Left cardiac atrium (tissue), 4 donors: Measurements from ENCODE around the gene FSTL4. TPM values are rescaled to one million over a fixed set of nuclear protein-coding genes. Genes with fewer than 3 reads are reported as not detected.

Experiments
- ATAC-seq, 2 donors: fragments of 200-7000 bp; cut with Tn5 transposase; one replicate each; pipeline ENCODE4 v1.9.1; 2020; ENCODE audit warnings: mild to moderate bottlenecking in 2 of 2, moderate library complexity in 2 of 2
- DNase-seq: peaks from one replicate; pipeline ENCODE4 v3.0.0-alpha.2; 2020
- intact Hi-C, 2 donors: fragments of 100-400 bp; cut with DNase I; formaldehyde crosslinking; loops; one replicate each; pipeline versions ENCODE4 v1.14.1 to v1.15.1; 2022 to 2023
- total RNA-seq, 2 donors: library from RNA; stranded (reverse); fragmentation: NEBNext Ultra II Directional; extraction: Animal tissue kit (Norgen Biotek cat#: 25700); gene quantifications; one replicate each; pipeline ENCODE4 v1.2.1, GENCODE V29; 2021
- donor health status: DM: no; HTN: yes; CAD: no.
- donor health status: DM: no; HTN: yes; CAD: no; lungs with severe emphysema.
- donor health status: DM: yes; HTN: yes; CAD: no.
- donor health status: Dilated cardiomyopathy.

FSTL4 gene
- total RNA-seq, 2 donors from 2014 or later: 0.21 TPM; not detected in 1

GRCh38 chr5:133343196-133343595, 269.1 kb downstream of the FSTL4 start:
- no peak for ATAC-seq
- DNase-seq: no peak
- intact Hi-C loops: no loop called here

- ATAC-seq: no peak
- intact Hi-C loops: no loop called here
Observed at GRCh38 chr5:133341915-133342710, 270.2 kb downstream of the FSTL4 start.

GRCh38 chr5:133341296-133341695, 271.0 kb downstream of the FSTL4 start:
- no peak for ATAC-seq
- DNase-seq: no peak
- intact Hi-C loops: no loop called here

More at GRCh38 chr5:133341915-133342710, 270.2 kb downstream of the FSTL4 start:
- DNase-seq: no peak

- intact Hi-C loops: no loop called here
- ATAC-seq (no peak), DNase-seq (no peak)
Observed at GRCh38 chr5:133340822-133341221, 271.5 kb downstream of the FSTL4 start.

GRCh38 chr5:133340002-133340755, 272.2 kb downstream of the FSTL4 start:
- no peak for ATAC-seq
- no peak for DNase-seq
- intact Hi-C loops: no loop called here

- DNase-seq (no peak), ATAC-seq (no peak)
- intact Hi-C loops: no loop called here
Observed at GRCh38 chr5:133338504-133339355, 273.6 kb downstream of the FSTL4 start.

- no peak for DNase-seq
- intact Hi-C loops: no loop called here
- ATAC-seq: no peak
Observed at GRCh38 chr5:133337795-133338445, 274.4 kb downstream of the FSTL4 start.

GRCh38 chr5:133336969-133337410, 275.4 kb downstream of the FSTL4 start:
- intact Hi-C loops: no loop called here
- ATAC-seq (no peak), DNase-seq (no peak)

- DNase-seq: no peak
- ATAC-seq: no peak
- intact Hi-C loops: no loop called here
Observed at GRCh38 chr5:133336121-133336968, 276.0 kb downstream of the FSTL4 start.

GRCh38 chr5:133334796-133335639, 277.3 kb downstream of the FSTL4 start:
- intact Hi-C loops: no loop called here

GRCh38 chr5:133333326-133334150, 278.8 kb downstream of the FSTL4 start:
- no peak for DNase-seq
- intact Hi-C loops: no loop called here
- ATAC-seq: no peak

More at GRCh38 chr5:133334796-133335639, 277.3 kb downstream of the FSTL4 start:
- DNase-seq (no peak), ATAC-seq (no peak)

- ATAC-seq (no peak), DNase-seq (no peak)
- intact Hi-C loops: no loop called here
Observed at GRCh38 chr5:133332439-133333024, 279.8 kb downstream of the FSTL4 start.

- intact Hi-C loops: no loop called here
- ATAC-seq (no peak), DNase-seq (no peak)
Observed at GRCh38 chr5:133331941-133332340, 280.4 kb downstream of the FSTL4 start.

GRCh38 chr5:133330956-133331355, 281.4 kb downstream of the FSTL4 start:
- intact Hi-C loops: no loop called here
- ATAC-seq: no peak
- no peak for DNase-seq

GRCh38 chr5:133328800-133329199, 283.5 kb downstream of the FSTL4 start:
- no peak for DNase-seq

GRCh38 chr5:133327946-133328401, 284.4 kb downstream of the FSTL4 start:
- ATAC-seq (no peak), DNase-seq (no peak)
- intact Hi-C loops: no loop called here

More at GRCh38 chr5:133328800-133329199, 283.5 kb downstream of the FSTL4 start:
- no peak for ATAC-seq
- intact Hi-C loops: no loop called here
